Stimulated activated CD8-positive, alpha-beta memory T cell treated with anti-CD3 and anti-CD28 coated beads, Interleukin-7, amount 100 ng/mL, for 4 hours (primary cell): ENCODE data around the gene CISD3.
A peak's percentile ranks its signal among the peaks of the same experiment; 100 is the strongest.

Experiments used
- DNase-seq, 2 donors: peaks; one replicate each; pipeline ENCODE4 v3.0.0-alpha.2; 2020; ENCODE audit warnings: low read depth in 2 of 2

The CISD3 gene

DNA sequence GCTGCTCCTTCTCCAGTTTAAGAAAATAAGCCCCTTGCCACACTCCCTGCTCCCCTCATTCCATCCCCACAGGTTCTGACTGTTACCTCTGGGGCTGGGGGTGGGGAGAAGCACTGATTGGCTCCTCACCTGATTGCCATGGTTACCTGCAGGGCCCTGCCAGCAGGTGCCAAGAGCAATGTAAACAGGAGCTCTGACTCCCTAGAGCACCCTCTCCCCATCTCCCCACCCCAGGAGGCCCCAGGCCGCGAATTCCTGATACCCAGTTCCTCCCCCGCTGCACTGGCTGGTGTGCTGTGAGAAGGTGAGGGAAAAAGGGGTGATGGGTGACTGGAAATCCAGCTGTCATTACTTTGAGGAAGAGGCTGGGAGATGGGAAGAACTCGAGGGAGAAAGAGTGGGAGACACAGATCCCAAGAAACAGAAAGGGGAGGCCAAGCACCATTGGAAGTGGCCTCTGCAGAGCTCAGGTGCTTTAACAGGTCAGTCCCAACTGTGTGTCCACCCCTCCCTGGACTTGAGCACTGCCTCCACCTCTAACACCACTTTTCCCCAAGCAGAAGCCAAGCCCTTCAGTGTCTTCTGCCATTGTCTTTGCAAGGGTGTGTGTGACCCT is 13.5 kb downstream of the CISD3 start:
- DNase-seq: no peak

DNA sequence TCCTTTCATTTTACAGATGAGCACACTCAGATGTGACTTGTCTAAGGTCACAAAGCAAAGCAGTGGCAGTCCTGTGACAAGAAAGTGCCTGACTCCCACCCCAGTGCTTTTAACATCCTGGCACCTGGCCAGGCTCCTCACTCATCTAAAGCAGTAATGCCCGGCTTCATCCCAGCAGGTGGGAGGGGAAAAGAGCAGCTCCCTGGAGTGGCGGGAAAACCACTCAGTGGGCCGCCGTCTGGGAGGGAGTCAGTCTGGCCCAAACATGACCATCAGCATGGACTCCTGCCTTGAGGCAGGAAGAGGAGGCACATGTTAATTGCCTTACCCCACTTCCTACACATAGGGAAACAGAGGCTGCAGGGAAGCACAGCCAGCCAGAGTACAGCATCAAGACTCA is 15.4 kb downstream of the CISD3 start:
- DNase-seq: no peak

DNA sequence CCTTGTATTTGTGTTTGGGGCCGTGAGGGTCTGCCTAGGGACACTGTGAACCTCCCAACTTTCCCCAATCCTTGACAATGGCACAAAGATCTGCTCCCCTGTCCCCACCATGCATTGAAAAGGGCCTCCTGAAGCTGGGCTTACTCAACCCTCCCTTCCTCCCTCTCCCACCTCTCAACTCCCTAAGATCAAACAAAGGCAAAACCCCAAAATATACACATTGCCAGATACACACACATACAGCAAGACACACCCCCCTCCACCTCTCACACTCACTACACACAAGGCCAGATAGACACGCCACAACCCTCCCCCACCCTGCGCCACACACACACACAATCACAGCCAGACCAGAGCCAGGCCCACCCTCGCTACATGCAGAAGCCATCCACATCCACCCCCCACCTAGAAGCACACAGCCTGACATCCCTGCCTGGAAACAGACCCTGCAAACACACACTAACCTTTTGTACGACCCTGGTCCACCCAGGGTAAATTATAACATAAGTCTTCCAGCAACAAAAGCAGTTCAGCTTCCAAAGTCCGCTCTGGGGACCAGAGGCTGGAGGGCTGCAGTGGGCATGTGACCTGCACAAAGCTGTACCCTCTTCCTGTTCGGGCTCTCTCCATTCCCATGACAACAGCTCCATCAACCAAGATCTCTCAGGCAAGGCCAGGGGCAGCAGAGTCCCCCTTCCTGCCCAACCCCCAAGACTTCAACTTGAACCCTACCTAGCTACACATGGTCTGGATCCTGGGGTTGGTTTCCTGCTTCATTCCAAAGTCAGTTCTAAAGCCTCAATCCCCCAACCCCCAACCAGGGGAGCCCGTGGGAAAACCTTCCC is 16.1 kb downstream of the CISD3 start:
- DNase-seq: no peak

DNA sequence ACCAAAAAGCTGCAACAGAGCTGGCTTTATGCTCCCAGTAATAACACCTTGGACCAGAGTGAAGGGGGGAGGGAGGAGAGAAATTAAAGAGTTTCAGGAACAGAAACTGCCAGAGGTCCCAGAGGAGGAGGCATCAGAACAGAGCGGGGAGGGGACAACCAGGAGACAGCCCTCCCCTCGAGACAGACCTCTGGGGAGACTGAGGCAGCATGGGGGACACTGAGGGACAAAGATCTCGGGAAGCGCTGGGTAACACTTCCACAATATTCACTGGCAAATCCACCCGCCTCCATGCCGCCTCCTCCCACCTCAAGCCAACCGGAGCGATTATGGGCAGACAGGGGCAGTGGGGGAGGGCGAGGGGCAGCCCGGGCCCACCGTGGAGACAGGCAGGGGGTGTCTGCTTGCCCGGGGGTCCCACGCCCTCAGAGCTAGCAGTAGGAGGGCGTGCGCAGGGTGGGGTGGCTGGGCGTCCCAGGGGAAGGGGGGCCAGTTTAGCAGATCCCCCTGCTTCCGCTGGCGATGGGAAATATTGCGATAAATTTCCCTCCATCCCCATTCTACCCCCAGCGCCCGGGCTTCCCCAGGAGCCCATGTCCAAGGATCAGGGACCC is 16.8 kb downstream of the CISD3 start:
- DNase-seq: no peak

DNA sequence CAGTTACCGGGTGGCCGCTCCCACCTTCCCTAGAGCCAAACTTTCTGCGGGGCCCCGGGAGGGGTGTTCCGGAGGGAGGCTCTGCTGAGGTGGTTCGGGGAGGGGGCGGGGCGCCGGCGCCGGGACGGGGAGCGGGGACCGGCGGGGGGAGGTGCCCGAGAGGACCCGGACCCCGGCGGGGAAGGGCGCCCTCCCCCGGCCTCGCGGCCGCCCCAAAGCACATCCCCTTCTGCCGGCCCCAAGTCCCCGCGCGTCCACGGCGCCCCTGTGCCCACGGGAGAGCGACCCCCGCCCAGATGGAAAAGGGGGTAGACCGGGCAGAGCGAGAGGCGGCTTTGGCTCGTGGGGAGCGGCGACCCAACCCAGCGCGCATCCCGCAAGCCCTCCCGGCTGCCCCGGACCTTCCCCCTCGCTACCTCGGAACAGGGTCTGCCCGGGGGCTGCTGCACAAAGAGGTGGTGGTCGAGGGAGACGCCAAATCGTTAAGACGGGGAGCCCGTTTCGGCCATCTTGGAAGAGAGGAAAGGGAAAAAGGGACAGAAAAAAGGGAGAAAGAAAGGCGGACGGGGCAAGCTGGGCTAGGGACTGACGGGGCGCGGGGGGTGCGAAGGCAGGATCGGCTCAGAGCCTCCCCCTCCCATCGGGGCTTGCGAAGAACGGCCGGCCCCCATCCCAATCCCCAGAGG is 17.5 kb downstream of the CISD3 start:
- DNase-seq: no peak

DNA sequence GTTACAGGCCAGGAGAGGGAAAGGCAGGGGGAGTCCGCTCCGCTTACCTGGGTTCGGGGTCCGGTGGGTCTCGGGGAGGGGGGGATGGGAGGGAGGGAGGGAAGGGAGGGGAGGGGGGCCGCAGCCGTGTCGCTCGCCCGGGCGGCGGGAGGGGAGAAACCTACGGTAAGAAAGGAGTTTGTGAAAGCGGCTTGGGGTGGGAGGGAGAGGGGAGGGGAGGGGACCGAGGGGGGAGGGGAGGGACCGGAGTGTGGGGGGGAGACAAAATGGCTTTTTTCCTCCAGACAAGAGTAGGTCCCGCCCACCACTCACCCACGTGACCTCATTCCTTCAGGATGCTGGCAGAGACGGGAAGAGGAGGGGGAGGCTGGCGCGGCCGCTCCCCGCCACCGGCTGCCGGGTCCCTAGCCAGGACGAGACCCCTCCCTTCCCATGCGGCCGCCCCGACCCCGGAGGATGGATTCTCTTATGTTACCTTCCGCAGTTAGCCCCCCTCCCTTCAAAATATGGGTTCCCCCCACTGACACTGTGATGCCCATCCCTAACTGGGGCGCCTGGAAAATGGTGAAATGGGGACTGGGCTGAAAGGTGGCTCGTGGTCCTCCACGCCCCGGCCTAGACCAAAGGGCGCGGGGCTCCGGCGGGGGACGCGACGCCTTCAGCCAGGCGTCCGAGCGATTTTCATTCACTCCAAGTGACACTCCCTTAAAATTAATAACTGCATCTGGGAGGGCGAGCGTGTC is 18.2 kb downstream of the CISD3 start, which contains the start of gene PCGF2:
Gene PCGF2, minus strand, starts transcription at position 188 of the 743 bp plus-strand sequence. CDS start 7,934 bp downstream, outside the sequence.
- no peak for DNase-seq

DNA sequence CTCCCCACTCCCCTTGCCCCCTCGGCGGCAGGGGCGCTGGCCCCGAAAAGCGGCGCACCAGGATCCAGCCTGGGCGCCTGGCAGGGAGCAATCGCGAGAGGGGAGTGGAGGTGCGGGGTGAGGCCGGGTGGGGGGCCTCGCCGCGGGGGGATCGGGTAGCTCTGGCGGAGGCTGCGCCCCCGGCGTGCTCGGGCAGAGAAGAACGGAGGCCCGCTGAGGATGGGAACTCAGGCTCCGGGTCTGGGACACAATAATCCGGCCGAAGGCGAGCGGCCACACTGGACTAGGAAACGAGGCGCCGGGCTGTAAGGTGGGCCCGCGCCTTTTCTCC is 18.7 kb downstream of the CISD3 start:
- no peak for DNase-seq

DNA sequence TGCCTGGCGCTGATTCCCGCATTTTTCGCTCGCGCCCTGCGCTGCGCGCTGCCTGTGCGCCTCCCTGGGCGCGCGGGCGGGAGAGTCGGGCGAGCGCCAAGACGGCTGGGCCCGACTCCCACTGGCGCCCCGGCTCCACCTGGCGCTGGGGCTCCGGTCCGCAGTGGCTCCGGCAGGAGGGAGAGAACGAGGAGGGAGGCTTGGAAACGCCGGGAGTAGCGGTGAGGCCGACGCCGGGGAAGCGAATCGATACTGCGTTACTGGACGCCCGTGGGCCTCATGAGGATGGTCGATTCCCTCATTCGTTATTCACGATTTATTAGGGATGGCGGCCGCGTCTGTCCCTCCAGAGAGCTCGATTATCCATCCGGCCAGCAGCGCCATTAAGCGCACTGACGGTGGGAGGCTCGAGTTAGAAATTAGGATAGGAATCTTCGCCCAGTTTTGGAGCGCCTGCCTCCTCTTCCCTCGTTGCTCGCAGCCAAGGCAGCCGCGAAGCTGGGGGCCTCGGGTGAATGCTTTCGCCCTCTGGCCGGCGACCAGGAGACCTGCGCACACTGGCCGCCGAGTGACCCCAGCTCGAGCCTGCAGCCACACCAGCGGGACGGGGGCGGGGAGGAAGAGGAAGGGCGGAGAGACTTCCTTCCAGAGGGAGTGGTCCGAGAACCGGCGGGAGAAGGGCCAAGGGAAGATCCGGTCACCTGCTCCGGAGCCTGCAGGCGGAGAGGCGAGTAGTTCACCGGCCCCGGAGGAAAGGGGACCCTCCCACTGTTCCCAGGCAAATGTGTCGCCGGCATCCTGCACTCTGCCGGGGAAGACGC is 19.3 kb downstream of the CISD3 start:
- DNase-seq: no peak

DNA sequence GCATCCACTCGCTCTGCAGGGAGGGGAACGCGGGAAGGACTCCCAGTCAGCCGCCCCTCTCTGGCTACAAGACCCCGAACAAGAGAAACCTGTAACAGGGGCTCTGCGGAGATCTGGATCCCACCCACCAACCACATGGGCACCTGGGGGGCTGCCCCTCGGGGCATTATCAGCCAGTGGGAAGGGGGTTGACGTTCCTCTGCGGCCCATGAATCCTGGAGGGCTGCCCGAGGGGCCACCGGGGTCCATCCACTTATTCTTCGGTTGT is 19.8 kb downstream of the CISD3 start:
- no peak for DNase-seq

DNA sequence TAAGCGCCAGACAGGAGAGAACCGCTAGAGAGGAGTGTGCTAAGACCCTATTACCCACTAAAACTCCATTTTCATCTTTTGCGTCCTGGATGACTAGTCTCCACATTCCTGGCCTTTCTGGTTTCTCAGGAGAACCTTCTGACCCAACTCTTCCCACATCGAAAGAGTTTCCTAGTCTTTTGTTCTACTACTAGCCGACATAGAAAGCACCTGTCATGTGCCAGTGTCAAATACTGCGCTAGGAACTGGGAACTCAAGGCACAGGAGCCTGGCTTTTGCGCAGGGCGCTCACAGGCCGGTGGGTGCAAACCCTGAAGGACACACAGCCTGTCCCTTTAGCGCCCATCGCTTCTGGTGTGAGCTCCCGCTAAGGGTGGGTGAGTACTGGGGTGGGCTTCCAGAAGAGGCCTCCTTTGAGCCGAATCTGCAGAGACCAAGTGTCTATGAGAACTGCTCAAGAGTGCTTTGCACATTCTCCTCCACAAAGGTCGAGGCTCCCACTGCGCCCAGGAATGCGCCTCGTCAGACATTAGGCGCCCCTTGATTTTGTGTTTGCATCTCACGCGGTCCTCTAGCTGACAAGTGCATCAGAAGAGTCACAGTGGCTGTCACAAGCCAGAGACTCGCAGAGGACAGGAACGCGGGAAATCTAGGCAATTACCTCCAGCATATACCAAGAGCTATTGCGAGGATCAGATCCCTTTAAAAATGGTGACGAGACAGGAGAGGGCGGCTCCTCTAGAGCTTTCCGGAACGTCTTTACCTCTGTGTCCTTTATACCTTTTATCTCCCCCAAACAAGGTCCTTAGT is 20.4 kb downstream of the CISD3 start:
- no peak for DNase-seq

DNA sequence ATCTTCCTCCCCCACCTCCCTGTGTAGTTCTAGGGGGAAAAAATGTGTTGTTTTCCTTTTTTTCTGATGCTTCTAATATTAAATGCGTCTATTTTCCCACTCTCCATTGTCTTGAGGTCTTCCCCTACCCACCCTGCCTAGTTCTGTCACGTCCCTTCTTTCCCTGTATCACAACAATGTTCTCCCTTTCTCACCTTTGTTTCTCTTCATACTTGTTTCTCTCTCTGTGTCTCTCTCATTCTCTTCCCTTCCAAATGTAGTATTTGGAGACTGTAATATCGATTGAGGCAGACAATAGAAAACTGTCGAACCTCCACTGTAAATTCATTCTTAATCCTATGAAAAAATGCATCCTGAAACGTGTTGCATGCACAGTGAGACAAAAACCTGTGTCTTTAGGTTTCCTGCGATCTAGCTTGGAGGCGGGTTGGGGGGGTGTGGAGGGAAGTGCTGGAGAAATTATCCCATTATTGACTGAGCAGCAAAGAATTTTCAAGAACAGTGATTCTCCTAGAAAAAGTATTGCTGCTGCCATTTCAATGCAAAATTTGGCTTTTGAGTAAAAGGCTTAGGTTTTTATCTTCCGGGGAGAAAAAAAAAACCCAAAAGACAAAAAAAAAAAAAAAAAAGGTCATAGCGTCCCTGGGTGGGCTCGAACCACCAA is 21.1 kb downstream of the CISD3 start:
- no peak for DNase-seq

DNA sequence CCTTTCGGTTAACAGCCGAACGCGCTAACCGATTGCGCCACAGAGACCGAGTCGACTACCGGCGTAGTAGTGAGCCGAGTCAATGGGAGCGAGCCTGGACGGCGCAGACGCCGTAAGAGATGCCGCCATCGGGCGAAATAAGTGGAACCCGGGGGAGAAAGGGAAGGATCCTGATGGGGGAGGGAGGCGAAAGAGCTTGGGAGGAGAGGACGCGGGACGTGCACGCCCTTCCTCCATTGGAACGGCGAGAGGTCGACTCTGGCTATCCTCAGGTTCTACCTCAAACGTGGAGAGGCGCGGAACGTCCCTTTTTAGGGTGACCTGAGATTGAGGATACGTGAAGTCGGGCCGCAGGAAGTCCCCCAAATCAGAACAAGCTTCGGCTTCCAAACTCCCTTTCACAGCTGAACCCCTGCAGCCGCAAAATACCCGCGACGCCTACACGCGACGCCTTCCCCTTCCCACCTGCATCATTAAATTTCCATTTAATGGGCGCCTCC is 21.7 kb downstream of the CISD3 start:
- DNase-seq: peak; percentile 59 to 61

DNA sequence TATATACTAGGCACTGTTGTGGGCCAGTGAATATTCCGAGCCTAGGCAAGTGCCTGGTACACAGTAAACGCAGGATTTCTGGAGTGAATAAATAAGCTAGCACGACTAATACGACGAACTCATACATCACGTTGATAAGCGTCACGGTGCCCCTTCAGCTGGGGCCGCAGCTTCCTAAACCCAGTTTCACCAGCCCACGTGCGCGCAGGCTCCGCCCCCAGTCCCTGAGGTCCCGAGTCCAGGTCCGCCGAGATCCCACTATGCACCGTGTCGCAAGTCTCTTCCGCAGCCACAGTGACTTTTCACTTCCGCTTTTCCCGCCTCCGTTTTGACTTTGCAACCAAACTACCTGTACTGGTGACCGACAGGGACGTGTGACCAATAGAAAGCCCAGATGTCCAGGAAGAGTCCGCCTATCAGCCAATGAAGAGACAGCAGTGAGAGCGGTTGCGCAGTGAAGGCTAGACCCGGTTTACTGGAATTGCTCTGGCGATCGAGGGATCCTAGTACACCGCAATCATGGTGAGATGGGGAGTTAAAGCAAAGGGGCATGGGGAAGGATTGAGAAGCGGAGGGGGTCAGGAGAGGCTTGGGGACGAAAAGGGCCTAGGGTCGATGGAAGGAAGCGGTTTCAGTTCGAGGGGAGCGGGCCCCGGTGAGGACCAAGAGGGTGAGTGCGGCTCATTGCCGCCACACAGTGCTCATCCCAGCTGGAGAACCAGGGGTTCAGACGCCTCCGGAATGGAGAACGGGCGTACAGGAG is 22.3 kb downstream of the CISD3 start, which contains the start of gene PSMB3:
Gene PSMB3, plus strand, starts transcription at position 434 of the 763 bp plus-strand sequence. Its CDS starts 86 bp downstream, at position 520.
- peak; percentile 97 for DNase-seq

DNA sequence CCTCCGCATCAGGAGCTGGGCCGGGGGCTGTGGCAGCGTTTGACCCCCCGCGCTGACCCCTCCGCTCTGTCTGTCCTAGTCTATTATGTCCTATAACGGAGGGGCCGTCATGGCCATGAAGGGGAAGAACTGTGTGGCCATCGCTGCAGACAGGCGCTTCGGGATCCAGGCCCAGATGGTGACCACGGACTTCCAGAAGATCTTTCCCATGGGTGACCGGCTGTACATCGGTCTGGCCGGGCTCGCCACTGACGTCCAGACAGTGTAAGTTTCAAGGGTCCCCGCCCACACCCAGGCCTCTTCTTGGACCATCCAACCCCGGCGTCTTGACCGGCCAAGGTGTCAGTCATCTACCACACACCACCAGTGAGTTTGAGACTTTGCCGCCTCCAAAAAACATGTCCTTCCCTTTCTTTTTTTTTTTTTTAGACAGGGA is 22.9 kb downstream of the CISD3 start:
- DNase-seq: no peak

DNA sequence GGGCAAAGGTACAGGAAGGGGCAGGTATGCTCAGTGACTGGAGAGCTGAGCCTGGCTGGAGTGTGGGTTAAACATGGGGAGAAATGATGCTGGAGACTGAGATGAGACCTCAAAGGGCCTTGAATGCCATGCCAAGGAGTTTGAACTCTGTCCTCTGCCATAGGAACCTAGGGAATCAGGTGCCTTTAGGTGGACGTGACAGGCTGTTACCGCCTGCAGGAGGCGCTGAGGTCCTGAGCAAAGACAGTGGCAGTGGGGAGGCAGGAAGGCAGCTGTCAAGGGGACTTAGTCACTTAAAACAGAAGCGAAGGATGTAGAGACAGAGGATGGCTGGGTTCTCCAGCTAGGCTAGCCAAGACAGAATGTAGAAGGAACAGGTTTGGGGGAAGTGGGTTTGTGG is 31.5 kb downstream of the CISD3 start:
- no peak for DNase-seq

DNA sequence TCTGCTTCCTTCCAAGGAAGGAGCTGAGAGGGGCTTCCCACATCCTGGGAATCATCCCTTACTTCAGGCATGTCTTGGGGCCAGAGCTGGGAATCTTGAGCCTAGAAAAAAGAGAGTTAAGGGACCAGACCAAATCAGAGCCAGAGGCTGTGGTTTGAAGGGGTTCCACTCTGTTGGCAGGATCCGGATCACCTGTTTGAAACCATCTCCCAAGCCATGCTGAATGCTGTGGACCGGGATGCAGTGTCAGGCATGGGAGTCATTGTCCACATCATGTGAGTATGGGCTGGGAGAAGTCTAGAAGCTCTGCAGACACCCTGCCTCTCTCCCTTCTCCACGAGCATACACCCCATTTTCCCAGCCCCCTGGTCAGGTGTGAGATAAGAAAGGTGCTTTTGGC is 32.1 kb downstream of the CISD3 start:
- DNase-seq: no peak

DNA sequence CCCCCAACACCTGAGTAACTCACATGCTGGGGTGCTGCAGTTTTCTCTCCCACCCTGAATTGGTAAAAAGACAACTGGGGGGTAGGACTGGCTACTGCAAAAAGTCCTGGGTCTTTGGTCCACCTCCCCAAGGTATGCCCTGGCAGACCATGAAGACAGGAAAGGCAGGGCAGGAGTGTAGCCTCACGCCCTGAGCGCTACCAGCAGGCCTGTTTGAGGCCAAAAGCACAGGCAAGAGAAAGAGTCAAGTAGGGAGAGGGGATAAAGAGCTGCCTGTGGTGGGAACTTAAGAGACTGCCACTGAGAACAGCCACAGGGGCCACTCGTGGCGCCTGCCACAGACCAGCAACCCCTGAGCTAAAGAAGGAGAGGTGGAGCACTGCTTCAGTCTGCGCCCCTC is 36.2 kb downstream of the CISD3 start:
- no peak for DNase-seq

DNA sequence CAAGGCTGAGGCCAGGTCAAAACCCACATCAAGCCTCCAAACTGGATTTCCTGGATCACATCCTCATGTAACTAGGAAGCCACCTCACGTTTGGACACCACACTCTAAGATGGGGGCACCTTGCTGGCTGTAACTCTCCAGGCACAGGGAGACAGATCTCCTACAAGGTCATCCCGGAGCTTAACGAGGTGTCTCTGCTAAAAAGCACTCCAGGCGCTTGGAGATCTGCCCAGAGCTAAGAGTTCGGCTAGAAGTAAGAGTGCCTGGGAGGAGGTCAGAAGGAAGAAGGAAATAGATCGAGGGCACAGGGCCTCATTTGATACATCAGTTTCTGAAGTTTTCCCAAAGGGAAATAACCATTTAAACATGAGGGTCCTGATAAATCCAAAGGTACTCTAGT is 38.3 kb downstream of the CISD3 start:
- no peak for DNase-seq

DNA sequence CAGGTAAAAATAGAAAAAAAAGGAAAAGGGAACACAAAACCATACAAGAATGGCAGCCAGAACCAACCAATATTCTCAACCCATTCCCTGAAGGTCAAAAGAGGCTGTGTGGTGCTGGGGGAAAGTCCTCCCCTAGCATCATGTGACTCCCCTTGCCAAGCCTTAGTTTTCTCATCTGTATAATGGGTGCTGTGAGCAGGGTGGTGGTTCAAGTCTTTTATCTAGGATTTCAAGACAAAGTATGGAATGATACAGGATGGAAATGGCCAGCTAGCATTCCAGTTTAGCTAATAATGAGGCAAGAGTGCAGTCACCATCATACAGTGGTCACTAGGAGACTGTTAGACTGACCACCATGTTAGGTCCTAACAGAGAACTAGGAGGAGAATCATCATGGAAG is 43.1 kb downstream of the CISD3 start:
- no peak for DNase-seq
